Panc1 (cell line): ENCODE data around the gene NANOGP8. TPM values are rescaled to one million over a fixed set of nuclear protein-coding genes. Genes with fewer than 3 reads are reported as not detected.

Experiments
- ATAC-seq: fragments of 200-7000 bp; cut with Tn5 transposase; 2 replicates; pipeline ENCODE4 v1.9.1; 2020; ENCODE audit warnings: mild to moderate bottlenecking, moderate library complexity
- BruUV-seq: library from RNA; stranded (reverse); fragments of 400-500 nt; replicated peaks from 2 replicates; lab custom pipeline; 2021; lab: Mats Ljungman, UMichigan
- CTCF ChIA-PET: fragments of 300-600 bp; sonication (Branson Sonifier 250); formaldehyde crosslinking; loops from one replicate; lab custom pipeline; 2022; ENCODE audit warnings: antibody characterized with exemption; lab: Charles Lee
- POLR2A ChIA-PET: fragments of 300-600 bp; sonication (Branson Sonifier 250); formaldehyde crosslinking; loops from one replicate; lab custom pipeline; 2022; ENCODE audit warnings: antibody characterized with exemption; lab: Charles Lee
- DNase-seq: peaks from one replicate; pipeline ENCODE4 v3.0.0-alpha.2; 2010; ENCODE audit warnings: low read depth, low spot score
- H3K27ac ChIP-seq: 2 replicates; pipeline ENCODE4 v1.5.1; 2011; ENCODE audit warnings: mild to moderate bottlenecking, low read length, inconsistent platforms
- H3K27me3 ChIP-seq: fragments of 200-500 bp; sonication (Bioruptor generic); 2 replicates; pipeline ENCODE4 v1.6.0; 2014; ENCODE audit warnings: low read length, inconsistent platforms; ENCODE audit not compliant: control insufficient read depth, insufficient read depth
- H3K36me3 ChIP-seq: fragments of 200-500 bp; sonication (Bioruptor generic); 2 replicates; pipeline ENCODE4 v1.5.1; 2014; ENCODE audit warnings: inconsistent platforms, mild to moderate bottlenecking, low read length, moderate library complexity; ENCODE audit not compliant: control insufficient read depth, insufficient read depth
- H3K4me1 ChIP-seq: 2 replicates; pipeline ENCODE4 v1.5.1; 2011; ENCODE audit warnings: inconsistent platforms, mild to moderate bottlenecking, low read length, moderate library complexity; ENCODE audit not compliant: control insufficient read depth, insufficient read depth
- H3K4me3 ChIP-seq, 2 experiments: 2 replicates each; pipeline ENCODE4 v1.5.1; 2011 to 2012; ENCODE audit warnings: low read depth in 2 of 2, low read length in 2 of 2, mild to moderate bottlenecking in 2 of 2, inconsistent platforms in 1 of 2, moderate library complexity in 1 of 2
- H3K9me3 ChIP-seq: fragments of 200-500 bp; sonication (Bioruptor generic); 2 replicates; pipeline ENCODE4 v1.5.1; 2014; ENCODE audit warnings: low read depth, mild to moderate bottlenecking, inconsistent platforms, low read length, moderate library complexity; ENCODE audit not compliant: control insufficient read depth, insufficient read depth
- CTCF ChIP-seq: fragments of 450-650 bp; IDR thresholded peaks from 2 replicates; pipeline ENCODE4 v1.5.1; 2017; ENCODE audit warnings: mild to moderate bottlenecking
- POLR2AphosphoS5 ChIP-seq: IDR thresholded peaks from 2 replicates; pipeline ENCODE4 v1.6.1; 2012; ENCODE audit warnings: mild to moderate bottlenecking, low read depth, low read length, moderate library complexity
- REST ChIP-seq, 2 experiments: IDR thresholded peaks; 2 replicates each; pipeline ENCODE4 v1.6.1; 2011 to 2012; ENCODE audit warnings: low read depth in 2 of 2, control low read depth in 1 of 2, low read length in 1 of 2, mild to moderate bottlenecking in 1 of 2, moderate library complexity in 1 of 2; ENCODE audit not compliant: insufficient read depth in 1 of 2
- SIN3A ChIP-seq: IDR thresholded peaks from 2 replicates; pipeline ENCODE4 v1.6.1; 2012; ENCODE audit warnings: low read depth, mild to moderate bottlenecking, low read length, moderate library complexity, borderline replicate concordance; ENCODE audit not compliant: insufficient read depth
- TCF7L2 ChIP-seq: IDR thresholded peaks from 2 replicates; pipeline ENCODE4 v1.6.1; 2011; ENCODE audit warnings: mild to moderate bottlenecking, low read depth, low read length, inconsistent platforms
- in situ Hi-C: cut with HindIII; loops from 2 replicates; pipeline ENCODE4 v1.10.0; 2016; ENCODE audit warnings: low sequenced_read_pairs, low pct_unique_long_range_greater_than_20kb
- intact Hi-C: fragments of 100-400 bp; cut with micrococcal nuclease; formaldehyde crosslinking; loops from one replicate; pipeline ENCODE4 v1.10.0; 2022; ENCODE audit not compliant: unreplicated experiment
- total RNA-seq: library from RNA; stranded (reverse); gene quantifications from one replicate; pipeline ENCODE4 v1.2.1, GENCODE V29; 2021; ENCODE audit not compliant: unreplicated experiment

NANOGP8 gene
- total RNA-seq, 1 experiment from 2014 or later, result not detected

- Histone ChIP-seq H3K4me1 (no peaks in the 10 kb centered on the region), H3K27me3 (no peaks in the 10 kb centered on the region), H3K4me3 (no peak overlapping the region), H3K36me3 (no peaks in the 10 kb centered on the region), H3K9me3 (no peaks in the 10 kb centered on the region), H3K27ac (no peak overlapping the region)
- TF ChIP-seq POLR2AphosphoS5, result no peak
- no peak for TF ChIP-seq REST (IDR thresholded peaks at IDR 0.05; ENCODE audit: insufficient read depth in 1 of 2, low read depth in 2 of 2, low read length in 1 of 2)
- no peak for TF ChIP-seq TCF7L2
- no peak for TF ChIP-seq CTCF
- no peak for TF ChIP-seq SIN3A
- intact Hi-C loops, result no loop called here
- CTCF ChIA-PET, result no interaction called here
- in situ Hi-C loops, result no loop called here
- no TSS peak for BruUV-seq
- no peak for DNase-seq
- no peak for ATAC-seq
- POLR2A ChIA-PET, result no interaction called here
Measured at GRCh38 chr15:35064576-35065190, 20.4 kb downstream of the NANOGP8 start.

- H3K4me3 ChIP-seq, result no peak overlapping the region
- no TSS peak for BruUV-seq
- no peaks in the 10 kb centered on the region for H3K4me1 ChIP-seq
- no peak for TF ChIP-seq REST (IDR thresholded peaks at IDR 0.05; ENCODE audit: insufficient read depth in 1 of 2, low read depth in 2 of 2, low read length in 1 of 2)
- no peak for TF ChIP-seq SIN3A
- TF ChIP-seq CTCF, result no peak
- no peak for TF ChIP-seq POLR2AphosphoS5
- TF ChIP-seq TCF7L2, result no peak
- CTCF ChIA-PET, result interaction anchor here (0.6 kb wide), 1 partner anchor 411 kb away, joined by 3 read pairs; no protein-coding TSS in a partner anchor
- POLR2A ChIA-PET, result no interaction called here
- H3K27me3 ChIP-seq, result no peaks in the 10 kb centered on the region
- H3K27ac ChIP-seq, result no peak overlapping the region
- DNase-seq, result no peak
- intact Hi-C loops, result no loop called here
- H3K36me3 ChIP-seq, result no peaks in the 10 kb centered on the region
- no peak for ATAC-seq
- no peaks in the 10 kb centered on the region for H3K9me3 ChIP-seq
- in situ Hi-C loops, result no loop called here
Measured at GRCh38 chr15:35062738-35063099, 22.4 kb downstream of the NANOGP8 start.
